Measurements from ENCODE around the gene CFAP57. TPM values are rescaled to one million over a fixed set of nuclear protein-coding genes. Genes with fewer than 3 reads are reported as not detected.

The CFAP57 gene
- total RNA-seq, 1 donor from 2014 or later, result not detected

DNA sequence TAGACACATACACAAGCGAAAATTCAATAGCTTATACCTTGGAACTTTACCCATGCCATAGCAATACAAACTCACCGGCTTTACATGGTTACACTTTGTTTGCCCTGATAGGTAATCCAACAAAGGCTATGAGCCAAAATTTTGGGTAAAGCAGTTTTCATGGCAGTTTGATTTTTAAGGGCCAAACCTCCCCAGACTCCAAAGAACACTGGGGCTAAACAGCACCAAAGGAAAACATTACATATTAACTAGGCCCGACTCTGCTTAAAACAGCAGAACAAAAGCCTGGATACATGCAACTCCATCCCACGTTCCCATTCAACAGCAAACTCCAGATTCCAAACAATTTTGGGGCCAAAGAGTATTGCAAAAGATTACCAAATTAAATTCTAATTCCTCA is 93.3 kb downstream of the CFAP57 start:
- DNase-seq, result no peak
- no peak overlapping the region for H3K27ac ChIP-seq (replicated peaks)
- peaks cover 2% of the 10 kb centered on the region for H3K27me3 ChIP-seq (ENCODE audit: low read depth)
- peaks cover 3% of the 10 kb centered on the region for H3K4me1 ChIP-seq
- no peak overlapping the region for H3K4me3 ChIP-seq
- H3K9me3 ChIP-seq (replicated peaks), result peaks cover 10% of the 10 kb centered on the region
- intact Hi-C loops (cut with micrococcal nuclease), result no loop called here
- no peaks in the 10 kb centered on the region for H3K36me3 ChIP-seq
- TF ChIP-seq, protein P1, sequence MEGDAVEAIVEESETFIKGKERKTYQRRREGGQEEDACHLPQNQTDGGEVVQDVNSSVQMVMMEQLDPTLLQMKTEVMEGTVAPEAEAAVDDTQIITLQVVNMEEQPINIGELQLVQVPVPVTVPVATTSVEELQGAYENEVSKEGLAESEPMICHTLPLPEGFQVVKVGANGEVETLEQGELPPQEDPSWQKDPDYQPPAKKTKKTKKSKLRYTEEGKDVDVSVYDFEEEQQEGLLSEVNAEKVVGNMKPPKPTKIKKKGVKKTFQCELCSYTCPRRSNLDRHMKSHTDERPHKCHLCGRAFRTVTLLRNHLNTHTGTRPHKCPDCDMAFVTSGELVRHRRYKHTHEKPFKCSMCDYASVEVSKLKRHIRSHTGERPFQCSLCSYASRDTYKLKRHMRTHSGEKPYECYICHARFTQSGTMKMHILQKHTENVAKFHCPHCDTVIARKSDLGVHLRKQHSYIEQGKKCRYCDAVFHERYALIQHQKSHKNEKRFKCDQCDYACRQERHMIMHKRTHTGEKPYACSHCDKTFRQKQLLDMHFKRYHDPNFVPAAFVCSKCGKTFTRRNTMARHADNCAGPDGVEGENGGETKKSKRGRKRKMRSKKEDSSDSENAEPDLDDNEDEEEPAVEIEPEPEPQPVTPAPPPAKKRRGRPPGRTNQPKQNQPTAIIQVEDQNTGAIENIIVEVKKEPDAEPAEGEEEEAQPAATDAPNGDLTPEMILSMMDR (IDR thresholded peaks at IDR 0.05; ENCODE audit: borderline replicate concordance), result no peak

DNA sequence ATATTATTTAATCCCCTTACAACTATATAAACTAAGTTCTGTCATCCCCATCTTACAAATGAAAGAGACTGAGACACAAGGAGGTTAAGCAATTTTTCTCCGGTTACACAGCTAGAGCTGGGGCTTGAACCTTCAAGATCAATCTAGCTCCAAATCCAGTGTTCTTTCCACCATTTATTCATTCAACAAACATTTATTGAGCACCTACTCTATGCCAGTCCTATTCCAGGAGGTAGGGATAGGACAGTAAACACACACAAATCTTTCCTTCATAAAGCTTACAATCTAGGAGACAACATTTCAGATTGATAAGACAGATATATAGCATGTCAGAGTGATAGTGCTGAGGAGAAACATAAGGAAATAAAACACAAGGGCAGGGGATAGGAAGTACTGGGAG is 94.8 kb downstream of the CFAP57 start:
- intact Hi-C loops (cut with micrococcal nuclease), result no loop called here
- TF ChIP-seq, protein P1 (IDR thresholded peaks at IDR 0.05; ENCODE audit: borderline replicate concordance), result no peak

DNA sequence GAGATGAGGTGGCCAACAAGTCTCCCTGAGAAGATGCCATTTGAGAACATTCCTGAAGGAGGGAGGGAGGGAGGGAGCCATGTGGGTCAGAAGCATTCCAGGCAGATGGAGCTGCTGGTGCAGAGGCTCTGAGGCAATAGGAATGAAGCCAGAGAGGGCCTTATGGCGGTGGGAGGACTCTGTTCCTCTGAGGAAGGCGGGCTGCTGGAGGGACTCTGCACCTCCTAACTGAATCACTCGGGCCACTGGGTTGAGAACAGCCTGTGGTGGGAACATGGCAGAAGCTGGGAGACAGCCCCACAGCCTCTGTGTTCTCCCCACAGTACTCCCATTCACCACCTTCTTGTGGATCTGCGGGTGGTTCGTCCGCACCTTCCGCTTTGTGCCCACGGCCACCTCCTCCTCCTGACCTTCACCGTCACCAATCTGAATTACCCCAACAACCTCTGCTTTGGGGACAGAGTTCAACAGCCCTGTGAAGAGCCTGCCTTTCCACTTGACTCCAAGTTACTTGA is 95.2 kb downstream of the CFAP57 start:
- H3K27ac ChIP-seq (replicated peaks), result no peak overlapping the region
- H3K4me3 ChIP-seq, result no peak overlapping the region
- no peak for DNase-seq
- intact Hi-C loops (cut with micrococcal nuclease), result no loop called here
- TF ChIP-seq, protein P1 (IDR thresholded peaks at IDR 0.05; ENCODE audit: borderline replicate concordance), result no peak
- no peaks in the 10 kb centered on the region for H3K36me3 ChIP-seq
- peaks cover 10% of the 10 kb centered on the region for H3K9me3 ChIP-seq (replicated peaks)
- H3K4me1 ChIP-seq, result peaks cover 7% of the 10 kb centered on the region
- H3K27me3 ChIP-seq (ENCODE audit: low read depth), result peaks cover 11% of the 10 kb centered on the region

More for the DNA sequence above, 94.8 kb downstream of the CFAP57 start:
- DNase-seq, result no peak
- Histone ChIP-seq H3K9me3 (replicated peaks) (peaks cover 10% of the 10 kb centered on the region), H3K27ac (replicated peaks) (no peak overlapping the region), H3K27me3 (ENCODE audit: low read depth) (peaks cover 11% of the 10 kb centered on the region), H3K36me3 (no peaks in the 10 kb centered on the region), H3K4me3 (no peak overlapping the region), H3K4me1 (peaks cover 7% of the 10 kb centered on the region)

- peaks cover 11% of the 10 kb centered on the region for H3K27me3 ChIP-seq (ENCODE audit: low read depth)
- intact Hi-C loops (cut with micrococcal nuclease), result no loop called here
- no peaks in the 10 kb centered on the region for H3K36me3 ChIP-seq
- H3K9me3 ChIP-seq (replicated peaks), result peaks cover 7% of the 10 kb centered on the region
- TF ChIP-seq, protein P1 (IDR thresholded peaks at IDR 0.05; ENCODE audit: borderline replicate concordance), result no peak
- no peak for DNase-seq
- H3K27ac ChIP-seq (replicated peaks), result no peak overlapping the region
- no peak overlapping the region for H3K4me3 ChIP-seq
- peaks cover 7% of the 10 kb centered on the region for H3K4me1 ChIP-seq
Measured at GRCh38 chr1:43267818-43268425, 95.8 kb downstream of the CFAP57 start.

DNA sequence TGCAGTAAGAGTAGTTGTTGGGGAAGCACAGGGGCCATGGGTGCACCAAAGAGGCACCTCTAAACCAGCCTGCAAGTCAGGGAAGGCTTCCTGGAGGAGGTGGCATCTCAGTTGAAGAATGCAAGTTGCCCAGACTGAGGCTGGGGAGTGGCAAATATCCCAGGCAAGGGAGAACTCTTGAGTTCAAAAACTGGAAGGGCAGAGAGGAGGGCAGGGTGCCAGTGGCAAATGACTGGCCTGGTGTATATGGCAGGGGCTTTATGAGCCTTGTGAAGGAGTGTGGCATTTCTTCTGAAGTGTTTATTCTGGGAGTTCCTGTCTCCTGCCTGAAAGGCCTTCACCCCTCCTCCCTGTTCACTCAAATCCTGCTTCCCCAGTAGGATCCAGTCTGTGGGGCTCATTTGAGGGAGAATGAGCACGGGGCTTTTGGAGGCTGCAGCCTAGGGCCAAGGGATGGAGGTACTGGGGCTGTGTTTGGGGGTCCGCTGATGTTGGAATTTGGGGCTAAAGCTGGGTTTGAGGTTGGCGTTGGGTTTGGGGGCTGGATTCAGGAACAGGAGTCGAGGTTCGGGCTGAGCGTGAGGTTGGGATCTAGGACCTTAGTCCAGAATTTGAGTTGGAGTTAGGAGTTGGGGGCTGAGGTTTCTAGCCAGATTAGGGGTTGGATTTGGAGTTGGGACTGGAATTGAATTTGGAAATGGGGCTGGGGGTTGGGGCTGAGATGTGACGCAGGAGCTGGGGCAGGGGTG is 97.7 kb downstream of the CFAP57 start, which contains the start of gene TMEM125:
Gene TMEM125, plus strand, starts transcription at position 357 of the 749 bp plus-strand sequence. CDS start 2,740 bp downstream, outside the sequence.
- intact Hi-C loops (cut with micrococcal nuclease), result no loop called here
- DNase-seq, result no peak
- Histone ChIP-seq H3K27ac (replicated peaks) (no peak within 1 kb of the TSS), H3K27me3 (ENCODE audit: low read depth) (peaks cover 11% of the 10 kb centered on the region), H3K36me3 (no peaks in the 10 kb centered on the region), H3K9me3 (replicated peaks) (no peaks in the 10 kb centered on the region), H3K4me1 (peaks cover 14% of the 10 kb centered on the region), H3K4me3 (peak within 1 kb of the TSS; percentile 44)
- TF ChIP-seq, protein P1 (IDR thresholded peaks at IDR 0.05; ENCODE audit: borderline replicate concordance), result no peak
